ENCODE measurements around the gene PPM1L.

Gene PPM1L

DNA sequence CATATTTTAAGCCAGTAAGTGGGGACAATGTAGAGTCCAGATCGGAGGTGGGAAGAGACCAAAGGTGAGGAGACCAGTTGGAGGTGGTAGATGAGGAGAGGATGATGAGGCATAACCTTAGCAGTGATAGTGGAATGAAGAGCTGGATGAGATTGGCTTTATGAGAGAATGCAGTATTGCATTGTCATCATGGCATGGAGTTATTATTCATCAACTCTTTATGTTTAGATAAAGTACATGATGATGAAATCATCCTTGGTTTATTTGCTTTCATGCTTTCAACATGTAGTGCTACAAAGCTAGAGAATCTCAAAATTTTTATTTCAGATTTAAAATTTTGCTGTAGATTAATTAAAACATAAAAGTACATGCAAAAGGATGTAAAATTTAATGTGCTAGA, 64.0 kb downstream of the PPM1L start:
- no peak for ATAC-seq
- no peak for TF ChIP-seq ZFP30 (CRISPR knock-in tag; IDR thresholded peaks at IDR 0.05)
- TF ChIP-seq, protein P1, sequence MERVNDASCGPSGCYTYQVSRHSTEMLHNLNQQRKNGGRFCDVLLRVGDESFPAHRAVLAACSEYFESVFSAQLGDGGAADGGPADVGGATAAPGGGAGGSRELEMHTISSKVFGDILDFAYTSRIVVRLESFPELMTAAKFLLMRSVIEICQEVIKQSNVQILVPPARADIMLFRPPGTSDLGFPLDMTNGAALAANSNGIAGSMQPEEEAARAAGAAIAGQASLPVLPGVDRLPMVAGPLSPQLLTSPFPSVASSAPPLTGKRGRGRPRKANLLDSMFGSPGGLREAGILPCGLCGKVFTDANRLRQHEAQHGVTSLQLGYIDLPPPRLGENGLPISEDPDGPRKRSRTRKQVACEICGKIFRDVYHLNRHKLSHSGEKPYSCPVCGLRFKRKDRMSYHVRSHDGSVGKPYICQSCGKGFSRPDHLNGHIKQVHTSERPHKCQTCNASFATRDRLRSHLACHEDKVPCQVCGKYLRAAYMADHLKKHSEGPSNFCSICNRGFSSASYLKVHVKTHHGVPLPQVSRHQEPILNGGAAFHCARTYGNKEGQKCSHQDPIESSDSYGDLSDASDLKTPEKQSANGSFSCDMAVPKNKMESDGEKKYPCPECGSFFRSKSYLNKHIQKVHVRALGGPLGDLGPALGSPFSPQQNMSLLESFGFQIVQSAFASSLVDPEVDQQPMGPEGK (CRISPR knock-in tag; IDR thresholded peaks at IDR 0.05; ENCODE audit: borderline replicate concordance) = no peak
- TF ChIP-seq GLIS3 (CRISPR knock-in tag; IDR thresholded peaks at IDR 0.05) = no peak
- TF ChIP-seq, protein P2, sequence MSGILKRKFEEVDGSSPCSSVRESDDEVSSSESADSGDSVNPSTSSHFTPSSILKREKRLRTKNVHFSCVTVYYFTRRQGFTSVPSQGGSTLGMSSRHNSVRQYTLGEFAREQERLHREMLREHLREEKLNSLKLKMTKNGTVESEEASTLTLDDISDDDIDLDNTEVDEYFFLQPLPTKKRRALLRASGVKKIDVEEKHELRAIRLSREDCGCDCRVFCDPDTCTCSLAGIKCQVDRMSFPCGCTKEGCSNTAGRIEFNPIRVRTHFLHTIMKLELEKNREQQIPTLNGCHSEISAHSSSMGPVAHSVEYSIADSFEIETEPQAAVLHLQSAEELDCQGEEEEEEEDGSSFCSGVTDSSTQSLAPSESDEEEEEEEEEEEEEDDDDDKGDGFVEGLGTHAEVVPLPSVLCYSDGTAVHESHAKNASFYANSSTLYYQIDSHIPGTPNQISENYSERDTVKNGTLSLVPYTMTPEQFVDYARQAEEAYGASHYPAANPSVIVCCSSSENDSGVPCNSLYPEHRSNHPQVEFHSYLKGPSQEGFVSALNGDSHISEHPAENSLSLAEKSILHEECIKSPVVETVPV (CRISPR knock-in tag; IDR thresholded peaks at IDR 0.05) = no peak
- no peak for TF ChIP-seq ZFP3 (CRISPR knock-in tag; IDR thresholded peaks at IDR 0.05)
- no peak for TF ChIP-seq RARB (CRISPR knock-in tag; IDR thresholded peaks at IDR 0.05)
- TF ChIP-seq ZNF8 (CRISPR knock-in tag; IDR thresholded peaks at IDR 0.05) = no peak
- TF ChIP-seq TCF4 (CRISPR knock-in tag; IDR thresholded peaks at IDR 0.05; ENCODE audit: borderline replicate concordance) = no peak
- TF ChIP-seq BACH2 (CRISPR knock-in tag; IDR thresholded peaks at IDR 0.05; ENCODE audit: borderline replicate concordance) = no peak
- TF ChIP-seq, protein P3, sequence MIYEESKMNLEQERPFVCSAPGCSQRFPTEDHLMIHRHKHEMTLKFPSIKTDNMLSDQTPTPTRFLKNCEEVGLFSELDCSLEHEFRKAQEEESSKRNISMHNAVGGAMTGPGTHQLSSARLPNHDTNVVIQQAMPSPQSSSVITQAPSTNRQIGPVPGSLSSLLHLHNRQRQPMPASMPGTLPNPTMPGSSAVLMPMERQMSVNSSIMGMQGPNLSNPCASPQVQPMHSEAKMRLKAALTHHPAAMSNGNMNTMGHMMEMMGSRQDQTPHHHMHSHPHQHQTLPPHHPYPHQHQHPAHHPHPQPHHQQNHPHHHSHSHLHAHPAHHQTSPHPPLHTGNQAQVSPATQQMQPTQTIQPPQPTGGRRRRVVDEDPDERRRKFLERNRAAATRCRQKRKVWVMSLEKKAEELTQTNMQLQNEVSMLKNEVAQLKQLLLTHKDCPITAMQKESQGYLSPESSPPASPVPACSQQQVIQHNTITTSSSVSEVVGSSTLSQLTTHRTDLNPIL (CRISPR knock-in tag; IDR thresholded peaks at IDR 0.05; ENCODE audit: low read depth) = no peak
- no peak for TF ChIP-seq CSDC2 (CRISPR knock-in tag; IDR thresholded peaks at IDR 0.05)
- no peak for TF ChIP-seq ZC3H10 (CRISPR knock-in tag; IDR thresholded peaks at IDR 0.05)
- TF ChIP-seq ZNF70 (CRISPR knock-in tag; IDR thresholded peaks at IDR 0.05) = no peak
- no peak for TF ChIP-seq PPARA (CRISPR knock-in tag; IDR thresholded peaks at IDR 0.05; ENCODE audit: borderline replicate concordance)
- no peak for TF ChIP-seq ARNTL (CRISPR knock-in tag; IDR thresholded peaks at IDR 0.05; ENCODE audit: borderline replicate concordance, low read depth)

DNA sequence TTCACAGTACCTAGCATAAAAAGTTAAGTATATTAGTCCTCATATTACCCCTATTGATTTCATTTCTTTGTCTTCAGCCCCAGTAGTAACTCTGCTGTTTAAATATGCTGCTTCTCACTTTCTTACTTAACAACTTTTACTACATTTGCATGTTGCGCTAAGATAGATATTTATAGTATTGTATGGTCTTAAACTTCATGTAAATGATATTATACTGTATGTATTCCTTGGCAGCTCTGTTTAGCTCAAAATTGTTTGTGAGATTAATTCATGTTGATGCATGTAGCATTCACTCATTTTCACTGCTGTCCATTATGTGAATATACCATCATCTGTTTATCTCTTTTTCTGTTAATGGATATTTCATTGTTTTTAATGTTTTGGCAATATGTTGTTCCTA, 64.4 kb downstream of the PPM1L start:
- TF ChIP-seq ZNF70 (CRISPR knock-in tag; IDR thresholded peaks at IDR 0.05) (no peak), RARB (CRISPR knock-in tag; IDR thresholded peaks at IDR 0.05) (no peak), TCF4 (CRISPR knock-in tag; IDR thresholded peaks at IDR 0.05; ENCODE audit: borderline replicate concordance) (no peak), OSR1 (CRISPR knock-in tag; IDR thresholded peaks at IDR 0.05) (no peak), ZNF565 (CRISPR knock-in tag; conservative IDR thresholded peaks at IDR 0.05; ENCODE audit: low read depth) (no peak), ISL1 (CRISPR knock-in tag; IDR thresholded peaks at IDR 0.05) (no peak), CSDC2 (CRISPR knock-in tag; IDR thresholded peaks at IDR 0.05) (no peak)
- TF ChIP-seq, protein P4, sequence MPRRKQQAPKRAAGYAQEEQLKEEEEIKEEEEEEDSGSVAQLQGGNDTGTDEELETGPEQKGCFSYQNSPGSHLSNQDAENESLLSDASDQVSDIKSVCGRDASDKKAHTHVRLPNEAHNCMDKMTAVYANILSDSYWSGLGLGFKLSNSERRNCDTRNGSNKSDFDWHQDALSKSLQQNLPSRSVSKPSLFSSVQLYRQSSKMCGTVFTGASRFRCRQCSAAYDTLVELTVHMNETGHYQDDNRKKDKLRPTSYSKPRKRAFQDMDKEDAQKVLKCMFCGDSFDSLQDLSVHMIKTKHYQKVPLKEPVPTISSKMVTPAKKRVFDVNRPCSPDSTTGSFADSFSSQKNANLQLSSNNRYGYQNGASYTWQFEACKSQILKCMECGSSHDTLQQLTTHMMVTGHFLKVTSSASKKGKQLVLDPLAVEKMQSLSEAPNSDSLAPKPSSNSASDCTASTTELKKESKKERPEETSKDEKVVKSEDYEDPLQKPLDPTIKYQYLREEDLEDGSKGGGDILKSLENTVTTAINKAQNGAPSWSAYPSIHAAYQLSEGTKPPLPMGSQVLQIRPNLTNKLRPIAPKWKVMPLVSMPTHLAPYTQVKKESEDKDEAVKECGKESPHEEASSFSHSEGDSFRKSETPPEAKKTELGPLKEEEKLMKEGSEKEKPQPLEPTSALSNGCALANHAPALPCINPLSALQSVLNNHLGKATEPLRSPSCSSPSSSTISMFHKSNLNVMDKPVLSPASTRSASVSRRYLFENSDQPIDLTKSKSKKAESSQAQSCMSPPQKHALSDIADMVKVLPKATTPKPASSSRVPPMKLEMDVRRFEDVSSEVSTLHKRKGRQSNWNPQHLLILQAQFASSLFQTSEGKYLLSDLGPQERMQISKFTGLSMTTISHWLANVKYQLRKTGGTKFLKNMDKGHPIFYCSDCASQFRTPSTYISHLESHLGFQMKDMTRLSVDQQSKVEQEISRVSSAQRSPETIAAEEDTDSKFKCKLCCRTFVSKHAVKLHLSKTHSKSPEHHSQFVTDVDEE (CRISPR knock-in tag; IDR thresholded peaks at IDR 0.05) = no peak
- TF ChIP-seq, protein P5, sequence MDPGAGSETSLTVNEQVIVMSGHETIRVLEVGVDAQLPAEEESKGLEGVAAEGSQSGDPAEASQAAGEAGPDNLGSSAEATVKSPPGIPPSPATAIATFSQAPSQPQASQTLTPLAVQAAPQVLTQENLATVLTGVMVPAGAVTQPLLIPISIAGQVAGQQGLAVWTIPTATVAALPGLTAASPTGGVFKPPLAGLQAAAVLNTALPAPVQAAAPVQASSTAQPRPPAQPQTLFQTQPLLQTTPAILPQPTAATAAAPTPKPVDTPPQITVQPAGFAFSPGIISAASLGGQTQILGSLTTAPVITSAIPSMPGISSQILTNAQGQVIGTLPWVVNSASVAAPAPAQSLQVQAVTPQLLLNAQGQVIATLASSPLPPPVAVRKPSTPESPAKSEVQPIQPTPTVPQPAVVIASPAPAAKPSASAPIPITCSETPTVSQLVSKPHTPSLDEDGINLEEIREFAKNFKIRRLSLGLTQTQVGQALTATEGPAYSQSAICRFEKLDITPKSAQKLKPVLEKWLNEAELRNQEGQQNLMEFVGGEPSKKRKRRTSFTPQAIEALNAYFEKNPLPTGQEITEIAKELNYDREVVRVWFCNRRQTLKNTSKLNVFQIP (CRISPR knock-in tag; IDR thresholded peaks at IDR 0.05; ENCODE audit: borderline replicate concordance, low read depth) = no peak
- TF ChIP-seq, protein P3 (CRISPR knock-in tag; IDR thresholded peaks at IDR 0.05; ENCODE audit: low read depth) = no peak
- ATAC-seq = no peak

DNA sequence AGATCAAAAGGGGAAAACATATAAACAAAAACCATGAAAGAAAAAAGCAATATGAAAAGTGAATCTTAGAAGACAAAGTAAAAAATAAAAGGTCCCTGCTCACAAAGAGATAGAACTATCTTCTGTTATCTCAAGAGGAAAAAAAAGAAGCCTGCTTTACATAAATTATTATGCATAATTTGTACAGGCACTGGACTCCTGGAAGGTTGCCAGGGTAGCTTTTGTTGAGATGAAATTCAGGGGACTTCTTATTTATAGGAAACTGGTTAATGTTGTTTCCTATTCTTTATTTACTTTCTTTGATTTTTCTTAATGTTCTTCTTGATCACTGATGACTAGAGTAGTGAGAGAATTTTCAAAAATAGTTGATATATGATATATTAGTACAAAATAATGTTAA, 66.9 kb downstream of the PPM1L start:
- TF ChIP-seq ZFP3 (CRISPR knock-in tag; IDR thresholded peaks at IDR 0.05) (no peak), ZNF8 (CRISPR knock-in tag; IDR thresholded peaks at IDR 0.05) (no peak), ZC3H10 (CRISPR knock-in tag; IDR thresholded peaks at IDR 0.05) (no peak), ZNF70 (CRISPR knock-in tag; IDR thresholded peaks at IDR 0.05) (no peak), TOX (CRISPR knock-in tag; IDR thresholded peaks at IDR 0.05; ENCODE audit: borderline replicate concordance) (no peak)
- TF ChIP-seq, protein P2 (CRISPR knock-in tag; IDR thresholded peaks at IDR 0.05) = no peak
- TF ChIP-seq, protein P3 (CRISPR knock-in tag; IDR thresholded peaks at IDR 0.05; ENCODE audit: low read depth) = no peak
- no peak for ATAC-seq

Measured in SK-N-SH treated with all-trans-retinoic acid at 6 μM for 48 hours (cell line).